CD4-positive, alpha-beta T cell treated with Interleukin-1 beta for 1 hour (primary cell): Measurements from ENCODE around the gene CHIT1.

Experiments used
- DNase-seq, 2 donors: peaks; one replicate each; pipeline ENCODE4 v3.0.0-alpha.2; 2020 to 2022

The CHIT1 gene

GRCh38 chr1:203173011-203173555 lies 56.4 kb downstream of the CHIT1 start:
- no peak for DNase-seq

DNA sequence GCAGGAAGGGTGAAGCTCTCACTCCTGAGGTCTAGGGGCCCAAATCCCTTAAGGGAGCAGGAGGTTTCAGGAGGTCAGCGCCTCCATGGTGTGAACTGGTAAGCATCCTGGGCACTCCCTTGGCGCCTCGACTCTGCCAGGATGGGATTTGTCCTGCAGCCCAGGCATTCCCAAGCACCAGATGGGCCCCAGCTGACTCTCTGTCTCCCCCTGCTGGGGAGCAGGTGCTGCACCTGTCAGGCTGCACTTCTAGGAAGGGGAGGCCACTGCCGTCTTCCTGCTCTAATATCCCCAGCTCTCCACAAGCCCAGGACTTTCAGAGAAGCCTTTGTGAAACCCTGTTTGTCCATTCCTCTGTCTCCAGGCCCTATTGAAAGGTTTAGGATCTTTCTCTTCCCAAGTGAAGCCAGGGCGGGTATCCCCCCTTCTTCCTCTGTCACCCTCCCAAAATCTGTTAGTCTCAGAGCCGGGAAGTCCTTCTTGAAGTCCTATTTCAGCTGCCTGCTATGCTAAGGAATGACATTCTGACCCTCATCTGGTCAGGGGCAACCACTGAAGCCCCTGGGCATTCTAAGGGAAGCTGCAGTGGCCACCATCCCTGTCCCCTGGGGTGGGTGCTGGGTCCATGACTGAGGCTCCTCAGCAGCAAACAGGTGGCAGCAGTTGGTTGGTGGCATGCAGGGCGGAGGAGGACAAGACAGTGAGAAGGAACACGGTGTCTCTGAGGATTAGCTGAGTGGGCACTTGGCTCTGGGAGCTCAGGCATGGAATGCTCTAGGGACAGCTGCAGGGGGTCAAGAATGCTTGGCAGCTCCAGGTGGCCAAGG lies 57.1 kb downstream of the CHIT1 start:
- DNase-seq = peak; percentile 33 to 41

GRCh38 chr1:203171341-203172183 lies 57.9 kb downstream of the CHIT1 start:
- DNase-seq = no peak

- no peak for DNase-seq
Measured at GRCh38 chr1:203170625-203171330, 58.7 kb downstream of the CHIT1 start.

GRCh38 chr1:203169770-203170520 lies 59.5 kb downstream of the CHIT1 start:
- DNase-seq = no peak

GRCh38 chr1:203168991-203169390 lies 60.5 kb downstream of the CHIT1 start:
- DNase-seq = no peak

- no peak for DNase-seq
Measured at GRCh38 chr1:203168256-203168786, 61.2 kb downstream of the CHIT1 start.

GRCh38 chr1:203167913-203168200 lies 61.6 kb downstream of the CHIT1 start:
- DNase-seq = no peak

DNA sequence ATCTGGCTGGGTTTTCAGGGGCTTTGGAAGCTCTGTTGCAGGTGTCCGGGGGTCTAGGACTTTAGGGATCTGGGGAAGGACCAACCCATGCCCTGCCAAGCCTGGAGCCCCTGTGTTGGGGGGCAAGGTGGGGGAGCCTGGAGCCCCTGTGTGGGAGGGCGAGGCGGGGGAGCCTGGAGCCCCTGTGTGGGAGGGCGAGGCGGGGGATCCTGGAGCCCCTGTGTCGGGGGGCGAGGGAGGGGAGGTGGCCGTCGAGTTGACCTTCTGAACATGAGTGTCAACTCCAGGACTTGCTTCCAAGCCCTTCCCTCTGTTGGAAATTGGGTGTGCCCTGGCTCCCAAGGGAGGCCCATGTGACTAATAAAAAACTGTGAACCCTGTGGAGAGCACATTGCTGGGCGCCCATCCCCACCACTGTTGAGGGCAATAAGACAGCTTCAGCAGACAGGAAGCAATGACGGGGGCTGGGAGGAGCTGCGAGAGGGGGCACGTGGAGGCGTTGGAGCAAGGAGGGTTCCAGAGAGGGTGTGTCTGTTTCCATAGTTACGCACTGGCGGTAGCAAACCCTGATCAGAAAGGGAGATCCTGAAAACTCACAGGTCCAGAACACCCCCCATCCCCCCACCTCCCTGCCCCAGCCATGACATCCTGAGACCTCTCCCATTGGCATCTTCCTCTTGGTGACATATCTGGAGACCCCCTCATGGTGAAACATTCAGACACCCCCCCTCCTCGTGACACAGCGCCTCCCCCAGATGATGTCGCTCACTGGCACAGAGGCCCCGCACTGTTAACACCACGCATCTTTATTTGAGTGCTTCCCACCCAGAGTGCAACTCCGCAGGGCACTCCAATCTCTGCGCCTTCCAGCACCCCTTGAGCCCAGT lies 62.2 kb downstream of the CHIT1 start:
- DNase-seq = peak in 1 of 2 donors; percentile 17

- DNase-seq = no peak
Measured at GRCh38 chr1:203166192-203166940, 63.1 kb downstream of the CHIT1 start.
